Lower lobe of right lung (tissue), 2 donors: ENCODE data around the gene RAD51B. TPM values are rescaled to one million over a fixed set of nuclear protein-coding genes. Genes with fewer than 3 reads are reported as not detected.

Source experiments
- ATAC-seq, 2 donors: fragments of 200-7000 bp; cut with Tn5 transposase; one replicate each; pipeline ENCODE4 v1.9.1; 2020 to 2022; ENCODE audit warnings: mild to moderate bottlenecking in 2 of 2, moderate library complexity in 2 of 2
- DNase-seq: peaks from one replicate; pipeline ENCODE4 v3.0.0-alpha.2; 2020
- H3K27ac ChIP-seq: fragments of 200-600 bp; one replicate; pipeline ENCODE4 v1.8.0; 2022
- H3K27me3 ChIP-seq: fragments of 200-600 bp; one replicate; pipeline ENCODE4 v1.8.0; 2022; ENCODE audit warnings: low read depth
- H3K36me3 ChIP-seq: fragments of 200-600 bp; one replicate; pipeline ENCODE4 v1.8.0; 2022; ENCODE audit warnings: mild to moderate bottlenecking
- H3K4me1 ChIP-seq: fragments of 200-600 bp; one replicate; pipeline ENCODE4 v1.8.0; 2022
- H3K4me3 ChIP-seq: fragments of 200-600 bp; one replicate; pipeline ENCODE4 v1.8.0; 2022; ENCODE audit warnings: mild to moderate bottlenecking
- H3K9me3 ChIP-seq: fragments of 200-600 bp; one replicate; pipeline ENCODE4 v1.8.0; 2022
- intact Hi-C: fragments of 100-400 bp; cut with DNase I; formaldehyde crosslinking; loops from one replicate; pipeline ENCODE4 v1.11.0; 2022
- total RNA-seq: library from RNA; stranded (reverse); fragmentation: NEBNext Ultra II Directional; extraction: Animal tissue kit (Norgen Biotek cat#: 25700); gene quantifications from one replicate; pipeline ENCODE4 v1.2.1, GENCODE V29; 2021
- TF ChIP-seq, protein P1 (sequence below): fragments of 200-600 bp; IDR thresholded peaks from one replicate; pipeline ENCODE4 v1.8.0; 2022; ENCODE audit warnings: antibody characterized with exemption, mild to moderate bottlenecking
- donor health status: DM: no; HTN: yes; CAD: no; lungs with severe emphysema.

The RAD51B gene
- total RNA-seq, 1 donor from 2014 or later = 22.2 TPM

DNA sequence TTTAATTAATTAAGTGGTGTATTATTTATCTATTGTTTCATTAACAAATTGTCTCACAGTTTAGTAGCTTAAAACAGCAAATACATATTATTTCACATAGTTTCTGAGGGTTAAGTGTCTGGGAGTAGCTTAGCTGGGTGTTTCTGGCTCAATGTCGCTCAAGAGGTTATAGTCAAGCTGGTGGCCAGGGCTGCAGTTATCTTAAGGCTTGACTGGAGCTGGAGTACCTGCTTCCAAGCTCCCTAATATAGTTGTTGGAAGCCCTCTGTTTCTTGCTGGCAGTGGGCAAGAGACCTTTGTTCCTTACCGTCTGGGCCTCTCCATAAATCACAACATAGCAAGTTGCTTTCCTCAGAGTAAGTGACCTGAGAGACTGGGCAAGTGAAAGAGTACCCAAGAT is 66.6 kb downstream of the RAD51B start:
- H3K9me3 ChIP-seq = no peaks in the 10 kb centered on the region

DNA sequence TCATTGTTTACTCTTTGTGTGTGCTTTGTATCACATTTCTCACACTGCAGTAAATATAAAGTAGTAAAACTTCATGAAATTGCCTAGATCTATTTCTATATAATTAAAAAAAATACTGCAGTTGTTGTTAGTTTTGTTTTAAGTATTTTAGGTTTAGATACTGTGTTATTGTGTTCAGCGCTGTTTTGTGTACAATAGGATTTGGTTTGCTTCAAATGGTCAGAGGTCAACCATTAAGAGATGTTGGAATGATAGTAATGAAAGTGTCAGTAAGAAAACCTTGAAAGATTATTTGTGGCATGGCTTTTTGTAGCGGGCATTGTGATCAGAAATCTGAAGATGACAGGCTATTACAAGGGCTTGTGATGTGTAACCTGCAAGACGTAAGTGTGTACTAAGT is 67.9 kb downstream of the RAD51B start:
- intact Hi-C loops = no loop called here
- Histone ChIP-seq H3K4me1 (no peaks in the 10 kb centered on the region), H3K9me3 (no peaks in the 10 kb centered on the region), H3K4me3 (no peak overlapping the region), H3K27ac (no peak overlapping the region), H3K27me3 (no peaks in the 10 kb centered on the region), H3K36me3 (no peaks in the 10 kb centered on the region)
- ATAC-seq (no peak), DNase-seq (no peak)
- TF ChIP-seq, protein P1, sequence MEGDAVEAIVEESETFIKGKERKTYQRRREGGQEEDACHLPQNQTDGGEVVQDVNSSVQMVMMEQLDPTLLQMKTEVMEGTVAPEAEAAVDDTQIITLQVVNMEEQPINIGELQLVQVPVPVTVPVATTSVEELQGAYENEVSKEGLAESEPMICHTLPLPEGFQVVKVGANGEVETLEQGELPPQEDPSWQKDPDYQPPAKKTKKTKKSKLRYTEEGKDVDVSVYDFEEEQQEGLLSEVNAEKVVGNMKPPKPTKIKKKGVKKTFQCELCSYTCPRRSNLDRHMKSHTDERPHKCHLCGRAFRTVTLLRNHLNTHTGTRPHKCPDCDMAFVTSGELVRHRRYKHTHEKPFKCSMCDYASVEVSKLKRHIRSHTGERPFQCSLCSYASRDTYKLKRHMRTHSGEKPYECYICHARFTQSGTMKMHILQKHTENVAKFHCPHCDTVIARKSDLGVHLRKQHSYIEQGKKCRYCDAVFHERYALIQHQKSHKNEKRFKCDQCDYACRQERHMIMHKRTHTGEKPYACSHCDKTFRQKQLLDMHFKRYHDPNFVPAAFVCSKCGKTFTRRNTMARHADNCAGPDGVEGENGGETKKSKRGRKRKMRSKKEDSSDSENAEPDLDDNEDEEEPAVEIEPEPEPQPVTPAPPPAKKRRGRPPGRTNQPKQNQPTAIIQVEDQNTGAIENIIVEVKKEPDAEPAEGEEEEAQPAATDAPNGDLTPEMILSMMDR = no peak

More for the DNA sequence above, 66.6 kb downstream of the RAD51B start:
- H3K4me1 ChIP-seq = peaks cover 3% of the 10 kb centered on the region
- DNase-seq = no peak
- TF ChIP-seq, protein P1 = no peak
- H3K27ac ChIP-seq = no peak overlapping the region
- no peaks in the 10 kb centered on the region for H3K27me3 ChIP-seq
- H3K36me3 ChIP-seq = no peaks in the 10 kb centered on the region
- intact Hi-C loops = no loop called here
- ATAC-seq = no peak
- H3K4me3 ChIP-seq = no peak overlapping the region

DNA sequence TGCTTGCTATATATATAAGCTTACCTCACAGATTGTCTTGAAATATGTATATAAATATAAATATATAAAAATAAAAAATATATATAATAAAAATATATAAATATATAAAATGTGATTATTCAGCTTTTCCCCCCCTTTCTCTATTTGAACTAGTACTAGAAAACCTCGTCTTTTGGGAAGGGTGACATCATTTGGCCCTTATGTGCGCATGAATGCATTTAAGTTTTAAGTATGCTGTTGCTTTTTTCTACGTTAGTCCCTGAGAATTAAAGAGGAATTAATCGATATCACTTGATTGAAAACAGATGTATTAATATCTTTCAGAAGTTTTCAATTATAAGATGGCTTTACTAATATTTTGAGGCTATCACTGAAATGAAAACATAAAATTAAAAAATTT is 69.9 kb downstream of the RAD51B start:
- DNase-seq = no peak

DNA sequence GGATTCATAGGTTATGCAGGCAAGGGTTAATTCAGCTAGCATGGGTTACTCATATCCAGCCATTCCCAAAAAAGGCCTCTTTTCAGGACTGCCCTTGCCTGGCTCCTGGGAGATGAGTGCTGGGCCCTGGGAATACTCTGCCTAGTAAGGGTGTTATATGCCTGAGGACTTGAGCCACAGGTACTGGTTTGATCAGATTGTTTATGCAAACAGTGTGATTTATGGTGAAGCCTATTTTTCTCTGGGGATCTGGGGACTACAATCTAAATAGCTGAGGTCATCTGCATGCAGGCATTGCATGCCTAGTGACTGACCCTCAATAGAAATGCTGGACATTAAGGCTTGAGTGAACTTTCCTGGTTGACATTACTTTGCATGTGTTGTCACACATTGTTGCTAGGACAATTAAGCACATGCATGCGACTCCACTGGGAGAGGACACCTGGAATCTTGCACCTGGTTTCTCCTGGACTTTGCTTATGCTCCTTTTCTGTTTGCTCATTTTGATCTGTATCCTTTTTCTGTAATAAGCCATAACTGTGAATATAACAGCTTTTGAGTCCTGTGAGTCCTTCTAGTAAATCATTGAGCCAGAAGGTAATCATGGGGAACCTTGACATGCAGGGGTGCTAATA is 73.0 kb downstream of the RAD51B start:
- H3K27ac ChIP-seq = no peak overlapping the region
- no peaks in the 10 kb centered on the region for H3K9me3 ChIP-seq
- no peaks in the 10 kb centered on the region for H3K27me3 ChIP-seq
- DNase-seq (no peak), ATAC-seq (no peak)
- TF ChIP-seq, protein P1 = no peak
- no peaks in the 10 kb centered on the region for H3K36me3 ChIP-seq
- H3K4me1 ChIP-seq = no peaks in the 10 kb centered on the region
- no peak overlapping the region for H3K4me3 ChIP-seq
- intact Hi-C loops = no loop called here

More for the DNA sequence above, 69.9 kb downstream of the RAD51B start:
- no peak overlapping the region for H3K4me3 ChIP-seq
- no peak overlapping the region for H3K27ac ChIP-seq
- H3K9me3 ChIP-seq = no peaks in the 10 kb centered on the region
- H3K4me1 ChIP-seq = no peaks in the 10 kb centered on the region
- H3K36me3 ChIP-seq = no peaks in the 10 kb centered on the region
- intact Hi-C loops = no loop called here
- H3K27me3 ChIP-seq = no peaks in the 10 kb centered on the region
- TF ChIP-seq, protein P1 = no peak
- no peak for ATAC-seq

DNA sequence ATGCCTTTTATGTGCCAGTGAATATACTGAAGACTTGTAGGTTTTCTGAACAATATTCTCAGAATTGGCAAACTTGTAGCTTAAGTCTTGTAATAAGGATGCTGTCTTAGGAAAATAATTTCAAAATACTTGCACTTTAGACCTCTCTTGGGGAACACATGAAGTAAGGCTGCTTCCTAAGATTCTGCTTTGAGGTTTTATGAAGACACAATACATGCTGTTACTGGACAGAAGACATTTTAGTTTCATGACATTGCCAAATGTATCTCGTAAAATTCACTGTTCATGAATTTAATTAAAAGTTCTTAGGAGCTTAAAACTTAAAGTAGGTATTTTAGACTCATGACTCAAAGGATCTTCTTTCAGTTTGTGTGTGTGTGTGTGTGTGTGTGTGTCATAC is 80.7 kb downstream of the RAD51B start:
- intact Hi-C loops = no loop called here
- TF ChIP-seq, protein P1 = no peak
- ATAC-seq = no peak

More for the DNA sequence above, 80.7 kb downstream of the RAD51B start:
- Histone ChIP-seq H3K36me3 (no peaks in the 10 kb centered on the region), H3K9me3 (no peaks in the 10 kb centered on the region), H3K27me3 (no peaks in the 10 kb centered on the region), H3K4me1 (no peaks in the 10 kb centered on the region), H3K27ac (no peak overlapping the region), H3K4me3 (no peak overlapping the region)
- DNase-seq = no peak
